ENCODE results near the gene ATXN2.
A peak's percentile ranks its signal among the peaks of the same experiment; 100 is the strongest.
"Not testable (repeated sequence)": the region's sequence is repeated elsewhere in the genome, so short reads cannot be mapped to it uniquely, and the experiment has no call there.

The ATXN2 gene

GRCh38 chr12:111602348-111602747, 3.2 kb upstream of the ATXN2 start:
- no peaks in the 10 kb centered on the region for H3K36me3 ChIP-seq
- H3K27ac ChIP-seq = no peak overlapping the region
- DNase-seq = no peak
- TF ChIP-seq CTCF (IDR thresholded peaks at IDR 0.05; ENCODE audit: low read depth, low read length) = no peak
- no peak overlapping the region for H3K4me3 ChIP-seq (ENCODE audit: low read depth, low read length)
- H3K9me3 ChIP-seq (ENCODE audit: severe bottlenecking) = no peaks in the 10 kb centered on the region
- no peaks in the 10 kb centered on the region for H3K27me3 ChIP-seq (ENCODE audit: insufficient read depth, low read depth, severe bottlenecking)

GRCh38 chr12:111600986-111601385, 1.9 kb upstream of the ATXN2 start:
- H3K27me3 ChIP-seq (ENCODE audit: insufficient read depth, low read depth, severe bottlenecking); DNase-seq; H3K4me3 ChIP-seq (ENCODE audit: low read depth, low read length); H3K36me3 ChIP-seq; H3K27ac ChIP-seq; H3K9me3 ChIP-seq (ENCODE audit: severe bottlenecking): not testable (repeated sequence)

GRCh38 chr12:111600205-111600642, 1.1 kb upstream of the ATXN2 start:
- Histone ChIP-seq H3K27ac (peak overlapping the region; percentile 98), H3K4me3 (ENCODE audit: low read depth, low read length) (peak overlapping the region; percentile 96), H3K36me3 (peaks cover 2% of the 10 kb centered on the region), H3K27me3 (ENCODE audit: insufficient read depth, low read depth, severe bottlenecking) (no peaks in the 10 kb centered on the region), H3K9me3 (ENCODE audit: severe bottlenecking) (no peaks in the 10 kb centered on the region)
- TF ChIP-seq CTCF (IDR thresholded peaks at IDR 0.05; ENCODE audit: low read depth, low read length) = no peak
- DNase-seq = no peak

GRCh38 chr12:111599453-111600204, 514 bp upstream of the ATXN2 start:
- DNase-seq = peak; percentile 96
- no peaks in the 10 kb centered on the region for H3K27me3 ChIP-seq (ENCODE audit: insufficient read depth, low read depth, severe bottlenecking)
- H3K36me3 ChIP-seq = peaks cover 2% of the 10 kb centered on the region
- H3K27ac ChIP-seq = peak overlapping the region; percentile 98
- H3K4me3 ChIP-seq (ENCODE audit: low read depth, low read length) = peak overlapping the region; percentile 96
- no peak for TF ChIP-seq CTCF (IDR thresholded peaks at IDR 0.05; ENCODE audit: low read depth, low read length)
- H3K9me3 ChIP-seq (ENCODE audit: severe bottlenecking) = no peaks in the 10 kb centered on the region

GRCh38 chr12:111597831-111598636, 1.1 kb downstream of the ATXN2 start:
- DNase-seq = peak; percentile 63
- H3K9me3 ChIP-seq (ENCODE audit: severe bottlenecking) = no peaks in the 10 kb centered on the region
- no peak for TF ChIP-seq CTCF (IDR thresholded peaks at IDR 0.05; ENCODE audit: low read depth, low read length)
- H3K27ac ChIP-seq = peak overlapping the region; percentile 98
- peaks cover 2% of the 10 kb centered on the region for H3K36me3 ChIP-seq
- peak overlapping the region; percentile 96 for H3K4me3 ChIP-seq (ENCODE audit: low read depth, low read length)
- H3K27me3 ChIP-seq (ENCODE audit: insufficient read depth, low read depth, severe bottlenecking) = no peaks in the 10 kb centered on the region
